Stimulated activated CD4-positive, alpha-beta T cell treated with anti-CD3 and anti-CD28 coated beads, TNF-alpha, amount 100 ng/mL, for 1 hour (primary cell): Measurements from ENCODE around the gene PCSK6.

Experiments used
- DNase-seq, 3 donors: peaks; one replicate each; pipeline ENCODE4 v3.0.0-alpha.2; 2020; ENCODE audit warnings: low read depth in 3 of 3, low spot score in 1 of 3

Gene PCSK6

DNA sequence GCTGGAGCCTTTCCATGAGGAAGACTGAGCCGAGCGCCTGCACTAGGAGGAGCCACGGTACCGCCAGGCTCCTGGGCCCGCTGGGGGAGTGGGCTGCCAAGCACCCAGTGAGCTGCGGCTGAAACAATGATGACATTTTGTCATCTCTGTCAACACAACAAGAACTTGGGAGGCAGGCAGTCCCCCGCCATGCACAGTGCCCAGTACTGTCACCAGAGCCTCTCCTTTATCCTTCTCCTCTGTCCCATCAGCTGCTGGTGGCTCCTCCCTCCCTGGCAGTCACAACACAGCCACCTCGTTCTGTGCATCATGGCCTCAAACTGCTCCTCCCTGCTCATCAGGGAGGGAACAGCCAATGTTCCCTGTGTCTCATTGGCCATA is 34.0 kb upstream of the PCSK6 start:
- DNase-seq, result no peak

DNA sequence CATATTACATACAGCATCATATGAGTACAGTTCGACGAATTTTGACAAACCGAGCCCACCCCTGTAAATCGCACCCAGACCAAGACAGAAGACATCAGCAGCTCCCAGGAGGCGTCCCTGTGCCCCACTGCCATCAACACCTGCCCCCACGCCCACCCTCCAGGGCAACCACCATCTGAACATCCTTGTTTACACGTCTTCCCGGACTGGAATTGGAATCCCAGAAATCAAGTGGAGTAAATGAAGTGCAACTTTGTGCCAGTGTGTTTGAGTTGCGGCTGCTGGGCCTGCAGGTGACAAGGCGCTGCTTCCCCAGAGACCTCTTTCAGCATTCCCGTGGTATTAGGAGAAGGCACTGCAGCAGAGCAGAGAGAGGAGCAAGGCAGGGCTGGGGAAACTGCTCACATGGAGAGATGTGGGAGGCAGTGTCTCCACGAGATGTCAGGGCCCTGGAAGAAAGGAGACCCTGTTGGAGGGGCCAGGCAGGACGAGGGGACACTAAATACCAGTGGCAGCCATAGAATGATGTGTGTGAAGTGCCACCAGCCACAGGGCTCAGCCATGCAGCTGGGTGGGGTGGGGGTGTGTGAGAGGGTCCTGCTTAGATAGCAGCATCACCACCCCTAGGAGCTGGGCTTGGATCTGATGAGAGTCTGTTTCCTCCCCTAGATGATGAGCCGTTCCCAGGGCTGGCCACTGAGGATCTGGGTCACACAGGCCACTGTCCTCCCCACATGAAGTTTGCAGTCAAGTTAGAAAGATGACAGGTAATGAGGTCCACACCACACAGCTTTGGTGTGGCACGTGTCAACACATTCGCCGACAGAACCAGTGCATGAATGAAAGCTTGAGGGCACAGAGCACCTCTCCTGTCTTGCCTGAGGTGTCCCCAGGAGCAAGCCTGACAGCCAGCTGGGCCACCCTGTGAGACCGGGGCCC is 33.4 kb upstream of the PCSK6 start:
- no peak for DNase-seq

DNA sequence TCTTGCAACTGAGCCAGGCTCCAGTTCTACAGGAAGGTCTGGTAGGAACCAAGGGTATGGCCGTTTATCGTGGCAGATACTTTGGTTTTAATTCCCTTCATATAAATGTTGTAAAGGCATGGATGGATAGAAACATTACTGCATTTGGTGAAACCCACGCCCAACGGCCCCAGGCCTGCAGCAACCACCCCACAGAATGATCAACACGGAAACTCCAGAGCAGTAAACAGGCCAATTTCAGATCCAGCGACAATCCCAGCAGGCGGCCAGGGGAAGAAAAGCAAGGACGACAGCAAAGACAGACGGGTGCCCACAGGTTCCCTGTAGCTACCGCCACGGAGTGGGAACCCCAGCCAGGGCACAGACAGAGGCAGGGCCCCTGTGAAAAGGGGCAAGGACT is 32.6 kb upstream of the PCSK6 start:
- no peak for DNase-seq

DNA sequence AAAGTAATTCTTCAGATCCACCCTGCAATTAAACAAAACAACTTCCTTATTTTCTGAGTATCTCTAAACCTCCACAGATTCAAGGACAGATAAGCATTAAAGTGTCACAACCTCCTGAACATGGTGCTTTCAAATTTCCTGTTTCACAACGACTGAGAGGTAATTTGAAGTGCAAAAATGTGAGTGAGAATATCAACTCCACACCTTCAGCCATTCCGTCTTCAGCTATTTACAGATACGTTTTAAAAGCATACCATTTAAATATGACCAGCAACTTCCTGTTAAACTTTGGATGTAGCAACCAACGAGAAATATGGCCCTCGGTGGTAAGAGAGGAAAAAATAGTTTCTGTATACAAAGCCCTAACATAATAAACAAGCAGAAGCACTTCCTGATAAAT is 32.1 kb upstream of the PCSK6 start:
- no peak for DNase-seq

DNA sequence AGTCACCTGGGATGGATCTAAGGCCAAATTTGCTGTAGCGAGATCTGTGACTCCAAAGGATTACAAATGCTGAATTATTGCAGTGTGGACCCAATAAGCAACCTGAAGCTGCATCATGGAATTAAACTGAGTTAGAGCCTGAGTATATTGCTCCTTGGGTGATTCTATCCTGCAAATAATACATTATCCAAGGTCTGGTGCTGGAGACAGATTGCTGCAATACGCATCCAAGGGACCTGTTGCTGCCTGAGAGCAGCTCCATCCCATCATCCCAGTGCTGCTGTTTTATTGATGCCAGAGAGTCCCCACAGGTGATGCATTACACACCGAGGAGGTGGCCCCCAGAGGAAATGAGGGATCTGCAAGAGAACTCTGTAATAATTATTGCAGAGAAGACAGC is 31.6 kb upstream of the PCSK6 start:
- no peak for DNase-seq

DNA sequence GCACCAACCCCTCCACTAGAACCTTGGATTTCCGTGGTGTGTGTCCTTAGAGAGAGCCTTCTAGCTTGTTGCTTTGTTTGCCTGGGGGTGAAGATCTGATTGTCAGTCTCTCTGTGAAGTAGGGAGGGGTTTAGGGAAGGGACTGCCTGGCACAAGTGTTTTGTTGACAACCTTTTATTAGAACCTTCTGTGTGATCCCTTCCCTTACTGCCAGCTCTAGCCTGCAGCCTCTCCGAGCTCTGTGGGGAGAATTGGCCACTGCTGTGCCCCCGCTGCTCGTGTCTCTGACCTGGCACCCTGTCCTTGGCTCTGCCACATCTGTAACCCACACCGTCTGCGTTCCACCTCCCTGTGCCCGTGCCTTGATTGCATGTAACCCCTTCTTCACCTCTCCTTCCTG is 30.9 kb upstream of the PCSK6 start:
- DNase-seq, result no peak

DNA sequence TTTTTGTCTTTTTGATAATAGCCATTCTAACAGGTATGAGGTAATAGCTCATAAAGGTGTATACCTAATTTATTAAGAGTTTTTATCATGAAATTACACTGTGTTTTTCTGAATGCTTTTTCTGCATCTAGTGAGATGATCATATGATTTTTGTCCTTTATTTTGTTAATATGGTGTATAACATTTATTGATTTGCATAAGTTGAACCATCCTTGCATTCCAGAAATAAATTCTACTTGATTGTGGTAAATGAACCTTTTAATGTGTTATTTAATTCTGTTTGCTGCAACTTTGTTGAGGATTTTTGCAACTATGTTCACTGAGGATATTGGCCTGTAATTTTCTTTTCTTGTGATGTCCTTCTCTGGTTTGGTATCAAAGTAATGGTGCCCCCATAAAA is 28.0 kb upstream of the PCSK6 start:
- no peak for DNase-seq

DNA sequence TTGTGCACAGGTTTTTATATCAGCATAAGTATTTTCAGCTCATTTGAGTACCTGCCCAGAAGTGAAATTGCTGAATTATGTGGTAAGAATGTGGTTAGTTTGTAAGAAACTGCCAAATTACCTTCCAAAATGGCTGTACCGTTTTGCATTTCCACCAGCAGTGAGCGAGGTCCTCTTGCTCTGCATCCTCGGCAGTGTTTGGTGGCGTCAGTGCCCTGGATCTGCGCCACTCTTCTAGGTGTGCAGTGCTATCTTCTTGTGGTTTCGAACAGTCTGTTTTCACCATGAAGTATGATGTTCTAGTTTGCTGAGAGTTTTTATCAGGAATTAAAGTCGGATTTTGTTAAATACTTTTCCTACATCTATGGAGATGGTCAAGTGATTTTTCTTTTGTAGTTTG is 24.8 kb upstream of the PCSK6 start:
- DNase-seq, result no peak

DNA sequence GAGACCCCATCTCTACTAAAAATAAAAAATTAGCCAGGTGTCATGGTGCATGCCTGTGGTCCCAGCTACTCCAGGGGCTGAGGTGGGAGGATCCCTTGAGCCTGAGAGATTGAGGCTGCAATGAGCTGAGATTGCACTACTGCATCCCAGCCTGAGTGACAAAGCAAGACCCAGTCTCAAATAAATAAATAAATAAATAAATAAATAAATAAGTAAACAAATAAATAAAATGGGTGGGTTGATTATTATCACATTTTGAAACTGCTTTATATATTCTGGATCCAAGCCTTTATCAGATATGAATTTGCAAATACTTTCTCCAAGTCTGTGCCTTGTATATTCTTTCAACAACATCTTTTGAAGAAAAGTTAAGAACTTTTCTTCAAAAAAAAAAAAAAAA is 22.2 kb upstream of the PCSK6 start:
- no peak for DNase-seq

DNA sequence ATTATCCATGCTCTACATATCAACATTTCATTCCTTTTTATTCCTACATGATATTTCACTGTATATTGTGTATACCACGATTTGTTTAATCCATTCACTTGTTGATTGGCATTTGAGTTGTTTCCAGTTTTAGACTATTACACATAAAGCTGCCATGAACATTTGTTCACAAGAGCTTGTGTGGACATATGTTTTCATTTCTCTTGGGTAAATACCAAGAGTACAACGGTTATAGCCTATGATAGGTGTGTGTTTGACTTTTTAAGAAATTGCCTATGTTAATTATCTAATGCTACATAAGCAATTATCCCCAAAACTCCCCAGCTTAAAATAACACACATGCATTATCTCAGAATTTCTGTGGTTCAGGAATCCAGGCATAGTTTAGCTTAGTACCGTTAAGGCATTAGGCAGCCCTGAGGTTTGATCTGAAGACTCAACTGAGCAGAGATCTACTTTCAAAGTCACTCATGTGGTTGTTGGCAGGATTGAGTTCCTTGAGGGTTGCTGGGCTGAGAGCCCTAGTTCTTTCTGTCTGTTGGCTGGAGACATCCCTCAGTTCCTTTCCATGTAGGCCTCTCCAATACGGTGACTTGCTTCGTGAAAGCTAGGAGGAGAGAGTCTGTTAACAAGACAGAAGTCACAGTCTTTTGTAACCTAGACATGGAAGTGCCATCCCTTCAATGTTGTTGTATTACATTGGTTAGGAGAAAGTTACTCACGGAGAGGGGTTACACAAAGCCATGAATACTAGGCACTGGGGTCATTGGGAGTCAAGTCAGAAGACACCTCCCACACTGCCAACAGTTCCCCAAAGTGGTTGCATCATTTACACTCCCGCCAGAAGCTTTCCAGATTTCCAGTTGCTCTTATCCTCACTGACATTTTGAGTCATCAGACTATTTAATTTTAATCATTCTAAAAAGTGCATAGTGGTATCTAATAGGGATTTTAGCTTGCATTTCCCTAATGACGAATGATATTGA is 21.0 kb upstream of the PCSK6 start:
- DNase-seq, result no peak

DNA sequence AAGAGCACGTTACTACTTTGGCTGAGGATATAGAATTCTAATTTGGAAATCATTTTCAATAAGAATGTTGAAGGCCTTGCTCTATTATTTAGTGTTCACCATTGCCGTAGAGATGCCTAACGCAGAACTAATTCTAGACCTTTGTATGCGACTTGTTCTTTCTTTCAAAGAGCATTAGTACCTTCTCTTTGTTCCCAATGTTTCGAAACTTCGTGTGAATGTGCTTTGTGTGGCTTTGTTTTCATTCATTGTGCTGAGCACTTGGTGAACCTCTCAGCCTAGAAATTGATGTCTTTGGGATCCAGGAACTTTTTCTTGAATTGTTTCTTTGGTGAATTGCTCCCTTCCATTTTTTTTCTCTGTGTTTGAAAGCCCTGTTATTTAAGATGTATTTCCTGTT is 19.8 kb upstream of the PCSK6 start:
- DNase-seq, result no peak

DNA sequence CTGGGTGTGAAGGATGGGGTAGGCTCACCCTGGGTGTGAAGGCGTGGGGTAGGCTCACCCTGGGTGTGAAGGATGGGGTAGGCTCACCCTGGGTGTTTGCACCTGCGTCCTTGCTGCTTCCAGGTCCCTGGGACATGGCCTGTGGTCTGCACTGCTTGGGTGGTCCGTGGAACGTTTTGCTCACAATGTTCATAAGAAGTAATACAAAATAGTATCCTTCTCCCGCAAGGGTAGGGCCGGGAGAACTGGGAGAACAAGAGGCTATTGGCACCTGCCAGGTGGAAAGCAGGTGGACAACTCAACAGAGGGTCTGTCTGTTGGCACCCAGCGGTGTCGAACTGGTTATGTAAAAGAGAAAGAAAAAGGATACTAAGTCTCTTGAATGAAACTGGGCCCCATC is 17.0 kb upstream of the PCSK6 start:
- DNase-seq, result no peak

DNA sequence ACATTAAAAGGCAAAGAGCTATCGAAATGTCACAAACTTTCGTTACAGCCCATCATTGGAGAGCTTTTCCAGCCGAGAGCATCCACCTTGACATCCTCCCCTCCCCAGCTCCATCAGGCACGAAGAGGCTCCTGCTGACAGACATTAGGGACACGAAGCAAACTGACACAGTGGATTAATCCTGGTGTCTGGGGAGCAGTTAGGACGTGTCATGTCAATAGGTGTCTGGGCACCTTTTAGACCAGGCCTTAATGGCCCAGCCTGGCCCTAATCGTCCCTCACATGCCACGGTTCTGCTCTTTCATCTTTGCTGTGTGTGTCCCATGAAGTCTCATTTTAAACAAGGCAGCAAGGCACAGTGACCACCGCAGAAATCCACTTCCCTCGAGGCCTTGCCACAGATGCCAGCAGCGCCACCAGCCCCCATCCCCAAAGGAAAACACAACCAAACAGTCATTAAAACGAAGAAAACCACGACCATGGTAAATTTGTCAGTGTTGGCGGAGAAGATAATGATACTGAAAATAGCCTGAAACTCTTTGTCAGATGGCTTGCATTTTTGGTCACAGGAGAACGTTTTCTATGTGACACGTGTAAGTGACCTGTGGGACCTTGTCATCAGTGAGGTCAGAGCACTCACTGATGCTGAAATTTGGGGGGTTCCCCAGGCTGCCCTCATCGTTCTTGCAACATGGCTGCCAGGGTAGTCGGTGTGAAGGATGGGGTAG is 16.3 kb upstream of the PCSK6 start:
- DNase-seq, result no peak

DNA sequence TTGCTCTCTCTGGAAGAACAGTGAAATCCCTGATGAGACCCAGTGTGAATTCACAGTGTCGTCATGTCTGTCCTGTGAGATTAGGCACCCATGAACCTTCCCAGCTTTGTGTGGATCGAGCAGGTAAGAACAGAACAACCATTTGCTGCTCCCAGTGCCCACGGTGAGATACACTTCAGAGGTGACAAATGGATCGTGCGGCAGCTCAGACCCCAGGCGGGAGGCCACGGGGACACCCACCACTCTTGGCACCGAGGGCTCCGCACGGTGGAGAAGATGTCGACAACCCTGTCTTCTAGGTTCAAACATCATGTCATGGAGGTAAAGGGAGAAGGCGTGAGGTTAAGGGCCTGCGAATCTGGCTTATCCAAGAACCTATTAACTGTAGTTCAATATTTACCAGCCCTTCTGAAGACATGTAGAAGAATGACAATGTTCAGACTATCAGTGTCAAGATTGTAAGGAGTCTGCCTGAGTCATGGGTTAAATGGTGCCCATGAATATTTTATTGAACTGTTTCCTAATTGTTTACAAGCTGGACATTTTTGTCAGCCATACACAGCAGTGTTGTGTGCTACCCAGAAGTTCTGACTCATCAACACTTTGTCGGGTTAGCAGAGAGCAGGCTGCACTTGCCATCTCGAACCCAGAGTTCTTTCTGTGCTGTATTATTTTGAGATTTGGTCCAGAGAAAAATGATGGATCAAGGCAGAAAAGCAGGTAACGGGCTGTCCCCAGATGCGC is 15.5 kb upstream of the PCSK6 start:
- DNase-seq, result no peak

DNA sequence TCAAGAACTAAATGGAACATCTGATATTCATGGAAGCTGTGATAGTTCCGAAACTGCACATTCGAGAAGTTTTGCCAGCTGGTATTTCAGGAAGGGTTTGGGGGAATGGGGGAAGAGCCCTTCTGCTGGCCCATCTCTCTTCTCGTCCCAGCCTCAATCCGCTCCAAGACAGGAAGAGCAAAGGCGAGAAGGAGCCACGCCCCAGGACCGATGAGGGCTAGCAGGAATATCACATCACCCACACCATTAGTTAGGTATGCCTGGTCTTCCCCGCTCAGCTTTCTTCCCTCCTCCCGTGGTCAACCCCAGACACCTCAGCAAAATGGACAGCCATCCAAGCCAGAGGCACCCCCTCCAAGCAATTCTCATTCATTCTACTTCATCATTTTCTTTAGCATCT is 14.9 kb upstream of the PCSK6 start:
- DNase-seq, result no peak

DNA sequence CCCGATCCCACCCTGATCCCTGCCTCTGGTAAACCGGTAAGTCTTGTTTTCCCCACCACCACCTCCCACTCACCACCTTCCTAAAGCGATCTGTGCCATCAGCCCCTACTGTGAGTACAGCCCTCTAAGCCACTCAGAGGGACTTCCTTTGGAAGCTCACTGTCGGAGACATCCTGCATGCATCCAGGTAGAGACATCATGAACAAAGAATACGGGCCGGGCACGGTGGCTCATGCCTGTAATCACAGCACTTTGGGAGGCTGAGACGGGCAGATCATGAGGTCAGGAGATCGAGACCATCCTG is 13.7 kb upstream of the PCSK6 start:
- DNase-seq, result no peak

DNA sequence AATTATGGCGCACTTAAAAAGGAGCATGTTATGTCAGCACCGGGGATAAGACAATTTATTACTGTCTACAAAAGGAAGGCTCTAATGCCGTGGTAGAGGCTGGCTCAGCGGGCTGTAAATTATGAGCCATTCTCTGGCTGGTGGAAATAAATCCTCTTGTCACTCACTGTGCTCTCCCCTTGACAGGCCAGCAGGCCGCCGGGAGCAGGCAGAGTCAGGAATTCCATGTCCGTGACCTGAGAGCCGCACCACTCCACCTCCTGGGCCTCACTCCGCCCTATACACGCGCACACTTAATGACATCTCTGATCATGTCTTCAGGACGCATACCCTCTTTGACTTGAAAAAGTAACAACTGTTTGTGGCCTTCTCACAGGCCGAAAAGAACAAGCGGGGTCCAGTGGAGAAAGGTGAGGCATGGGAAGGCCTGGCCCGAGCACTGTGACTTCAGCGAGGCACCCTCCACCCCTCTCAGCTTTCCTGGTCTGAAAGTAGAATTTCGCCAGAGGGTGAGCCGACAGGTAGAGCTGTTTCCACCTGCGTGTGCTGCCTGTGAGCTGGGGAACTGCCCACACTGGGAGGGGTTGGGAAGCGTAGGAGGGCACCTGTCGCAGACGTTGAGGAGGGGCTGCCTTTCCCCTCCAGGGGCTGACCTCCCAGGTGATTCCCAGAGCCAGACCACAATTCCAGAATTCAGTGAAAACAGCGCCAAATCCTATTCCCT is 13.2 kb upstream of the PCSK6 start:
- DNase-seq, result no peak

DNA sequence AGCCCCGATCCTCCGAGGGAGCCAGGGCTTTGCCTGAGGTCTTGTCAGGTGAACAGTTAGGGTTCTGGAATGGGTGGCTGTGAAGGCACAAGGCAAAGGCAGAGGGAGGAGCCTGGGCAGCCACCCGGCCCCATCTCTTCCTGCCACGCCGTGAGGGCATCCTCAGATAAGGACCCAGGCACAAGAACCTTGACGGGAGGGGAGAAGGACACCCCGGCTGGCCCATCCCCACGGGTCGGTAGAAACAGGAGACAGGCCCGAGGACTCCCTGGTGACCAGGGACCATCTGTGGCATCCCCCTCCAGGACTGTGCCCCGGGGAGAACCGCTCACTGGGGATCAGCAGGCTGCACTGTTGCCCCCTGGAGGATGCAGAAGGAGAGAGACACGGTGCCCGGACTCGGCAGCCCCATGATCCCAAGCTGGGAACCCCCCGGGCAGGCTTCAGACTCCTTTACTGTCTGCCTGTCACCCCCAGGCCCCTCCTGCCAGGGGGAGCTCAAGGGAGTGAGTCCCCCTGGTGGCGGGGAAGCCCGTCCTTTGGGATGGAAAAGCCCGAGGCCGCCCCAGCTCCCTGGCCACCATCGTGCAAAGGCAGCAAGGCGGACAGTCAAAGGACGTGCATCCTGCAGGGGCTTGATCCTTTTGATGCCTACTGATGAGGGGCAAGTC is 12.3 kb upstream of the PCSK6 start:
- peak in 1 of 3 donors; percentile 21 for DNase-seq

DNA sequence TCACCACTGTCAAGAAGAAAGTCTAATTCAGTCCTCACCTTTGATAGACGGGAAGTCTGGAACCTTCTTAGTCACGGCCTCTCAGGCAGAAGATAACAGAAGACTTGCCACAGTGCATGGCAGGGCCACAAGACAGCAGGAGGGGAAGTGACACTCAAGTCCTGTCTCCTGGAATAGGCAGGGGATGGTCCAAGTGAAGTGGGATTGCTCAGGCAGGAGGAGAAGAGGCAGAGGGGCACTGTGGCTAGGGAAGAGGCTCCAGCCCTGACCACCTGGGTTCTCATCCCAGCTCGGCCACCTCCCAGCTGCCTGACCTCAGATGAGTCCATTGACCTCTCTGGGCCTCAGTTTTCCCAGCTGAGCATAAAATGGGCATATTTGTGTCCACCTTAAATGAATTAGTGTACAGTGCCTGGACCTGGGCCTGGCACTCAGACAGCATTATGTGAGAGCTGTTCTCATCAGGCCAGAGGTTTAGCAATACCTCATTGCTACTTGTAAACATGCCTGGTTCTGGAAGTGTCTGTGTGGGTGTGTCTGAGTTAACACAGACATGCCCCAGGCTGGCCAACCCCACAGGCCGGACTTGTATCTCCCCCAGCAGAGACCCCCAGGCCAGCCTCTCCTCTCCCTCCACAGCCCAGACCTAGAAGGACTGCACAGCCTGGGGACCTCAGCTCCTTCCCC is 11.5 kb upstream of the PCSK6 start:
- no peak for DNase-seq
